AG09319 (cell line): ENCODE data around the gene DHX35.

Experiments
- DNase-seq: peaks from one replicate; pipeline ENCODE4 v3.0.0-alpha.2; 2010; ENCODE audit warnings: low read depth; ENCODE audit errors: extremely low read depth
- TF ChIP-seq, protein P1 (sequence below): IDR thresholded peaks from 2 replicates; pipeline ENCODE4 v1.5.1; 2011; ENCODE audit warnings: low read depth, mild to moderate bottlenecking, inconsistent platforms, low read length, moderate library complexity

The DHX35 gene

DNA sequence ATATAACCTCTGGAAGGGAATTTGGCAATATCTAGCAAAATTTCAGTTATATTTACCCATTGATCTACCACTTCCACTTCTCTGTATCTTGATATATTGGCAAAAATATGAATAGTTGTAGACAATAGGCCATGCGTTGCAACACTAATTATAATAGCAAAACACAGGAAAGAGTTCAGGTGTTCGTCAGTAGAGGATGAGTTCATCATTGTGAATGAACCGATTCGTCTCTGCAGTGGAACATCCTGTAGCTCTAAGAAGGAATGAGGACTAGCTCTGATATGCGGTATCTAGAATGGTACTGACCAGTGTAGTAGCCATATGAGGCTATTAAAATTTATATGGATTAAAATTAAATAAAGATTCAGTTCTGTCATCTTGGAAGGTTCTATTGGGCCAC lies 27.6 kb upstream of the DHX35 start:
- TF ChIP-seq, protein P1, sequence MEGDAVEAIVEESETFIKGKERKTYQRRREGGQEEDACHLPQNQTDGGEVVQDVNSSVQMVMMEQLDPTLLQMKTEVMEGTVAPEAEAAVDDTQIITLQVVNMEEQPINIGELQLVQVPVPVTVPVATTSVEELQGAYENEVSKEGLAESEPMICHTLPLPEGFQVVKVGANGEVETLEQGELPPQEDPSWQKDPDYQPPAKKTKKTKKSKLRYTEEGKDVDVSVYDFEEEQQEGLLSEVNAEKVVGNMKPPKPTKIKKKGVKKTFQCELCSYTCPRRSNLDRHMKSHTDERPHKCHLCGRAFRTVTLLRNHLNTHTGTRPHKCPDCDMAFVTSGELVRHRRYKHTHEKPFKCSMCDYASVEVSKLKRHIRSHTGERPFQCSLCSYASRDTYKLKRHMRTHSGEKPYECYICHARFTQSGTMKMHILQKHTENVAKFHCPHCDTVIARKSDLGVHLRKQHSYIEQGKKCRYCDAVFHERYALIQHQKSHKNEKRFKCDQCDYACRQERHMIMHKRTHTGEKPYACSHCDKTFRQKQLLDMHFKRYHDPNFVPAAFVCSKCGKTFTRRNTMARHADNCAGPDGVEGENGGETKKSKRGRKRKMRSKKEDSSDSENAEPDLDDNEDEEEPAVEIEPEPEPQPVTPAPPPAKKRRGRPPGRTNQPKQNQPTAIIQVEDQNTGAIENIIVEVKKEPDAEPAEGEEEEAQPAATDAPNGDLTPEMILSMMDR: no peak
- DNase-seq: no peak

DNA sequence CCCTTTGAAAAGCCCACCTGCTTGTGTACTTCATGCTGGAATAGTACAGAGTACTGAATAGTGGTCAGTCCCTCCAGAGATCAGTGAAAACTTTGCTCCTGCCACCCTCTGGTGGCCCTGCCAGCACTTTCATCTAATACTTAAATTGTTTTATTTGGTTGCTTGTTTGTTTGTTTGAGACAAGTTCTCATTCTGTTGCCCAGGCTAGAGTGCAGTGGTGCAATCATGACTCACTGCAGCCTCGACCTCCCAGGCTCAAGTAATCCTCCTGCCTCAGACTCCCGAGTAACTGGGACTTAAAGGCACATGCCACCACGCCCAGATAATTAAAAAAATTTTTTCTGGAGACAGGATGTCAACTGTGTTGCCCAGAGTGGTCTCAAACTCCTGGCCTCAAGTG lies 26.9 kb upstream of the DHX35 start:
- TF ChIP-seq, protein P1: no peak; the same call in 1 of the 2 replicates
- no peak for DNase-seq

DNA sequence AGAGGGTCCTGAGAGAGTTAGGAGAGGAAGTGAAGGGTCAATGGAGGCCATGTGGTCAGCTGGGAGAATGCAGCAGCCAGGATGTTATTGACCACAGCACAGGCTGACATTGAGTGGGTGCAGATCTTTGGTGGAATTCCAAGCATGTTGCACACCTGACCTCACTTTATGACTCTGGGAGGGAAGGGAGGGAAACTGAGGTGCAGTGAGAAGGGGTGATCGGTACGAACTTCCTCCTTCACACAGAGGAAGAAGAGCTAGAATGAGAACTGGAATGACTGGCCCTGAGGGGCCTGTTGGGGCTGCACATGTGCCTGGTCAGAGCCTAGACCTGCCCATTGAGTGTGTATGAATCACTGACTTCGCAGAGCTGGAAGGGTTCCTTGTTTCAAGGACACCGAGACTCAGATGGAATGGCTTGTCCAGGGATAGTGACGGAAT lies 26.2 kb upstream of the DHX35 start:
- TF ChIP-seq, protein P1: no peak
- DNase-seq: no peak

DNA sequence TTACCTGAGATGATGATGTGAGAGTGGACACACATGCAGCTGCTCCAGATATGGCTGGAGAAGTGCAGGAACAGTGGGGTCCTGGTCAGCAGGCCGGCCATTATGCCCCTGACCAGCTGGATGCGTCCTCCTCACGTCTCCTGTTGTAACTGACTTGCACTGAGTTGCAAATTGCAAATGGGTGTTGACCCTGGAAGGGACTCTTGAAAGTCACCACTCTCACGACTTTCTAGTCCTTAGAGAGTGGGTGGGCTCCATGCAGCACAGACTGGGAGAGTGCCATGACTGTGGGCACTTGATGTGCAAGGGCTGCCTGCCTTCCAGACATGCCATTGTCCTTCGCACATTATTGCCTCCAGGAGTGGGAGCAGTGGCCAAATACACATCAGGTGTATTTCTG lies 25.1 kb upstream of the DHX35 start:
- no peak for DNase-seq
- TF ChIP-seq, protein P1: no peak

DNA sequence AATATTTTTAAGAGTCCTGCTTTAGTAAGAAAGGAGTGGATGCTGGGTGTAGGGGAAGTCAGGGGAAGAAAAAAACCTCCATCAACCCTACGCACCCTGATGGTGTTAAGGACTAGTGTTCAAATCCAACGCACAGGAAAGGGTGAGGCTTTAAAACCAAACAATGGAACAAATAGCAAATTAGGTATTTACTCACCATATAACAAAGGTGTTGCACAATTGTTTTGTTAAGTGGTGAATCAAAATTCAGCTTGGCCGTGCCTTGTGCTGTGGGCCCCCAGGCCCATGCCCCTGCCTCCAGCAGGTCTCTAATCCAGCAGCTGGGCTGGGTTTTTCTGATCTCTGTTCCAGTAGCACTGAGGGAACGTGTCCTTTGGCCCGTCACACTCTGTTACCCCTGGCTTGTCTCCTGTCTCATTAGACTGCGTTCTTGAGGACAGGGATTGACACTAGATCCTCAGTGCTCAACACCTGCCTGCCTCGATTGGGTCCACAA lies 24.1 kb upstream of the DHX35 start:
- DNase-seq: no peak
- TF ChIP-seq, protein P1: no peak

DNA sequence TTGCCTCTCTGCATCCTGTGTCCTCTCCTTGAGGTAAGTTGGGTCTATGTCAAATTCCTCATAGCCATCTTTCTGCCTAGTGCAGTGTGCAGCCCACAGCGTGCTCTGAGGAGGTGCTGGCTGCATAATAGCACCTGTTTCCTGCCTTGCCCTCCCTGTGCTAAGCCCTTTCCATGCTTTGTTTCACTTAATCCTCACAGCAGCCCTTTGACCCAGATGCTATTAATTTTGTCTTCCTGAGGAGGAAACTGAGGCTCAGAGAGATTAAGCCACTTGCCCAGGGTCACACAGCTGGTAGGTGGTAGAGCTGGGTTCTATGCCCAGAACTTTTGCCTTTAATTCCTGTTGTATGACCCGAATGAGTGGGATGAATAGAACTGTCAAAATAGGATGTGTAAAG lies 22.5 kb upstream of the DHX35 start:
- DNase-seq: no peak
- TF ChIP-seq, protein P1: no peak

DNA sequence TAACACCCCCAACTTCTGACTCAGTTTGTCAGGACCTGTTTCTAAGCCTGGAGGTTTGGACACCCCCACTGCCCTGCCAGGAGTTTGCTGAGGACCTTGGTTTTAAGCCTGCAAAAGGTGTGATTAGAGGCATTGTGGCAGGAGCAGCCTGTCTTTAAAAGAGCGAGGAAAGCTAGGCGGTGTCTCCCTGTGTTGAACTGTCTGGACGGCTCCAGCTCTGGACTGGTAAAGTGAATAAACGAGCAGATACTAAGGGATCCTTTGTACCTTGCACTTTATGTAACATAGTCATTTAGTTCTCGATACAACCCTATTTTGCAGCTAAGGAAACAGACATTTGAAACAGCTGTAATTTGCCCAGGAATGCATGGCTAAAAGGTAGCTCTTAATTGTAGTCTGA lies 21.5 kb upstream of the DHX35 start:
- TF ChIP-seq, protein P1: no peak
- no peak for DNase-seq
